SKM-1 (cell line): ENCODE measurements around the gene UVRAG.

Source experiments
- DNase-seq: peaks from one replicate; lab custom pipeline; 2025; ENCODE audit not compliant: unreplicated experiment; lab: John Stamatoyannopoulos, UW

The UVRAG gene

DNA sequence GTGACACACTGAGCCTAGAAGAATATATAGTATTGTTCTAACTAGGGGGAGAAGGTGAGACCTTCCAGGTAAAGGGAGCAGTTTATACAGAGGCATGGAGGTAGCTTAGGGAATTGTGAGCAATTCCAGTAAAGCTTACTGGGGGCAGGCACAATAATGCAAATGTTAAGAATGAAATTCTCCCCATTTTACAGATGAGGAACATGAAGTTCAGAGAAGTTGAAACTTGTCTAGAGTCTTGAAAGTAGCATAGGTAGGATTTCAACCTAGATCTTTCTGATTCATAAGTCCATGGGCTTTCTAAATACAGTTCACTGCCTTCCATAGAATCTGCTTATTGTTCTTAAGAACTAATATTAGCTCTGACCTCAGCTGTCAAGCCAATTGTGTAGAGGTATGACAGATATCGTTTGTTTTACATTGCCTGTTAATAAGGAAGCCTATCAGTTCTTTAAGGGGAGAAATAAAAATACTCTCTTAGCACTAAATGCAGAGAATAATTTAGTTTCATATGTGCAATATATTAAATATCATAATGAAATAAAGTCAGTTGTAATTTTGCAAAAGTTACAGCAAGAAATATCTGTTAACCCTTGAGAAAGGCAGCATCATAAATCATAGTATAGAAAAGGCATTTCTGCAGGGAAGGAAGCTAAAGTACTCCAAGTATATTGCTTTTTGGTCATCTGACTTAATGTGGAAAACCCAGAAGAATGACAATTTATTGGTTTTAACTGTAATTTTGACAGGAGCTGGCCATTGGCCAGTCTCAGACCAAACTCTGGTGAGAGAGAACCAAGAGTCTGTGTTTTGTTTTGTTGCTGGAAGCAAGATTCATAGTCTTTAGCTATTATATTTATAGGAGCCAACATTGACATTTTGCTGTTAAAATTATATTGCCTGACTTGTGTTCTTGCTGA is 181.8 kb downstream of the UVRAG start:
- no peak for DNase-seq

DNA sequence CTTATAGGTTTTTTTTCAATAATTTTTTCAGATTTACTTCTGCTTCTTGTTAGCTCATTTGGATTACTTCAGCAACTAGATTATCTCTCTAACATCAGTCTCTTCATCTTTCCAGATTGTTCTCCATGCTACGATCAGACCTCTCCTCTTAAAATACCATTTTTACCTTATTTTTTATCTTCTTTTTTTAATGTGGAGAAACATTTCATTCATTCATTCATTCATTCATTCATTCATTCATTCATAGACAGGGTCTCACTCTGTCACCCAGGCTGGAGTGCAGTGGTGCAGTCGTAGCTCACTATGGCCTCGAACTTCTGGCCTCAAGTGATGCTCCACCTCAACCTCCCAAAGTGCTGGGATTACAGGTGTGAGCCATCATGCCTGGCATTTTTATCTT is 189.4 kb downstream of the UVRAG start:
- DNase-seq = no peak

DNA sequence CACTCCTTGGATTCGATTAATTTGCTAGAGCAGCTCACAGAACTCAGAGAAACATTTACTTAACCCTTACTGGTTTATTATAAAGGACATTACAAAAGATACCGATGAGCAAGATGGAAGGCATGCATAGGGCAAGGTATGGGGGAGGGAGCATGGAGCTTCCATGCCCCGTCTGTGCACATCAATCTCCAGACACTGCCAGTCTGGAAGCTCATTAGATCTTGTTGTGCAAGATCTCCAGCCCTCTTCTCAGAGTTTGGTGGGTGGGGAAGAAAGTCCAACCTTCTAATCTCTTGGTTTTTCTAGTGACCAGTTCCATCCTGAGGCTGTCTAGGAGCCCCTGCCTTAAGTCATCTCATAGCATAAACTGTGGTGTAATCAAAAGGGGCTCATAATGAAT is 190.7 kb downstream of the UVRAG start:
- DNase-seq = no peak

DNA sequence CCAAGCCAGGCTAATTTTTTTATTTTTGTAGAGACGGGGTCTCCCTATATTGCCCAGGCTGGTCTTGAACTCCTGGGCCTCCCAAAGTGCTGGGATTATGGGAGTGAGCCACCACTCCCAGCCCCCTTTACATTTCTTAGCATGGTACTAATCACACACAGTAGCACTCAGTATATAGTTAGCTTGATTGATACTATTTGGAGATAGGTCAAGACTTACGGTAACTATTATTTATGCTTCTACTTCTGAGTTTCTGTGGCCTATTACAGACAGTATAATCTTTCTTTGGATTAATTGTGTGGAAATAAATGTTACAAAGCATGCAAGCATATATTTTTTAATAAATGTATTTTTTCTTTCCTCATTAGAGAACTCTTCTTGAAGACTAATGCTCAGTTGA is 192.2 kb downstream of the UVRAG start:
- DNase-seq = no peak

DNA sequence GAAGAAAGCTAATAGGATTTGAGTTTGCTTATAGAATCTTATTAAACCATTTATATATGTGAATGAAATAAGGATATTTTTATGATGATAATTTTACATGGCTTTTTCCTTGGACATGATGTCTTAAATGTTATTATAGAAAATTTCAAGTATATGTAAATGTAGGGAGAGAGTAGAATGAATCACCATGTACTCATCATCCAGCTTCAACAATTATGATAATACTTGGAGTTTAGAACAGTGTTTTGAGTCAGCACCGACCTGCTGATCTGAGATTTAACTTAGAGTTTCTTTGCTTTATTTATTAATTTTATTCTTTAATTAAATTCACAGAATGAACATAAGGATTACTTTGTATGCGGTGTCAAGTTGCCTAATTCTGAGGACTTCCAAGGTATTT is 193.5 kb downstream of the UVRAG start:
- no peak for DNase-seq

DNA sequence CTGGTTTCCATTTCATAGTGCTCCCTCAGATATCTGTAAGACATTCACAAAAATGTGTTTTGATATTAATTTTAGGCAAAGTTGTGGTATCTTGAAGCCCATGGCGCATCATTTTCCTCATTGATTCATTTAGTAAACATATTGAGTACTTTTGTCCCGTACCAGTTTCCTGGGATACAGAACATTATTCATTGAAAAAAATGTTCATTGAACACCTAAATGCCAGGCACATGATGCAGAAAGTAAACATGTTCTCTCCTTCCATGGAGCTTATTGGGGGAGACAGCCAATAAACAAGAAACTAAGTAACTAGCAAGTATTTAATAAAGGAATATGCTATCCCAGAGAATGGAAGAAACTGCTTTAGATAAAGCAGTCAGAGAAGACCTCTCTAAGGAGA is 195.0 kb downstream of the UVRAG start:
- DNase-seq = no peak

DNA sequence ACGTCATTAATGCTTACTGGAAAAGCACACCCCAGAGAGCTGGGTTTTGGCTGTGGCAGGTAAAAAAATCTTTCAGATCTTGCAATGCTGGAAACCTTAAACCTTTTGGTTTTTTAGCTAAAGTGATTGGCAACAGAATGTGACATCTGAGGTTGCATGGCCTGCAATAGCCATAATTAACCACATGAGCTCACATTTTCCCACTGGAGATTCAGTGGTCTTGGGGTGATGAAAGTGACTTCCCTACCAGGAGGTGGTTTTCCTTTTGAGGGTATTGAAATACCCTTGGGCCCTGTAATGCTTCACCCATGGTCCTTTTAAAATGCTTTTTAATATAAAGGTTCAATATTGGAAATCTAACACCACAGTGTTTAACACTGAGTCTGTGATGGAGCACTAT is 198.5 kb downstream of the UVRAG start:
- no peak for DNase-seq

DNA sequence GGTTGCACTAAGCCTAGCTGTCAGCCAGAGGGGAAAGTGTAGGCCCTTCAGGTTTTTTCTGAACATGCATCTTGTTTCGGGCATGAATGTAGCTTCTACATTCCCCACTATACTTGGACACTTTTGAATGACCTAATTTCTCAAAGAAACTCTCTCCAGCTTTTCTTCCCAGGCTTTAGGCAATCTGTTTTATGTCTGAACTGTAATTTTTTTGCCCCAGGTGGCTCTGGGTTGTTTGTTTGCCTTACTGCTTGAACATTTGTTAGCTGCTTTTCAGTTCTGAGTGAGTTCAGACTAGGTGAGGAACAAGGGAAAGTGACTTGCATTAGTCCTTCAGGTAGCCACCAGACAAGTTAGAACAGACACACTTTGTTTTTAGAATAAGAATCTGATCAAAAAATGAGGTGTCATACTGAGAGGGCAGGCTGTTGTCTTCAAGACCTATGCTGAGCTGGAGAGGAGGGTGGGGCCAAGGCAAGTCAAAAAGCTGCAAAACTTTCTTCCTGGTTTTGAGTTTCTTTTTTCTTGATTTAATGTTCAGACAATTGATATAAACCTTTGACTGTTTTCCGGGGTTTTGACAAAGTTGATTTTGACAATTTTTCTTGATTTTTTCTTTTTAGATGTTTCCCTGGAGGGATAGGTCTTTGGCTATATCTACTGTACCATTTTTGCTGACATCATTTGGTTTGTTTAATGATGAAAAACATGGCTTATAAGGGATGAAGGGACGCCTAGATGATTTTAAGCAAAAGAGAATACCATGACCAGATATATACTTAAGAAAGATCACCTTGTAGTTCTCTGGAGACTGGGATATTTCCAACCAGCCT is 208.4 kb downstream of the UVRAG start:
- DNase-seq = no peak

DNA sequence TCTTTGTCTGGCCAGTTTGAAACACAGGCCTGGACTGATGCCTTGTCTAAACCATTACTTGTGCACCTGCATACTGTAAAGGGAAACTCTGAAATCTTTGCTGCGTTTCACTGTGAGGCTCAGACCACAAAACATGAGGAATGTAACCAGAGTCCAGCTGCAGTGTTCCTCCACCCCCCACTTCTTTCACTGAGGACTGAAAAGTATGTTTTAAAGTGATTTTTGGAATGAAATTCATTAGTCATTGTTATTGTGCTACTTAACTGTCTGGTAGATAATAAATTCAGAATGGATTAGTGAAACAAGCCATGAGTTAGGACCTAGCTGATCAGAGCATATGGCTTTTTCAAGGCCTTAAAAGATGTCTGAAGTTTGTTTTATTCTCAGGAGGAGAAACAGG is 210.1 kb downstream of the UVRAG start:
- DNase-seq = no peak

DNA sequence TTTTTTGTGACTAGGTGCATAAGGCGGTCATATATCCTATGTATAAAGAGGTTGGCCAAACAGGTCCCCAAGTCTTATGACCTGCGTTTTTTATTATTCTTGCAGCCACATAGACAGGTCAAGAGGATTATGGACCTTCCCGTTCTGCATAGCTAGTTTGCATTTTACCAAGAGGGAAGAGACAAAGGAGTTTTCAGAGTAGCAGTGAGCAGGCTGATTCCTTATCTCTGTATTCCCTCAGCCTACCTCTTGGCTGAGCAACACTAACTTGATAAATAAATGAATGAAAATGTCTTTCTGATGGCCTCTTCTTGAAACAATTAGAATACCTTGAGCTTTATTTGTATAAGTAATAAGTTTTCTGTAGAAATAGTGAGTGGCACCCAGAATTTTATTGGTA is 210.8 kb downstream of the UVRAG start:
- DNase-seq = no peak

DNA sequence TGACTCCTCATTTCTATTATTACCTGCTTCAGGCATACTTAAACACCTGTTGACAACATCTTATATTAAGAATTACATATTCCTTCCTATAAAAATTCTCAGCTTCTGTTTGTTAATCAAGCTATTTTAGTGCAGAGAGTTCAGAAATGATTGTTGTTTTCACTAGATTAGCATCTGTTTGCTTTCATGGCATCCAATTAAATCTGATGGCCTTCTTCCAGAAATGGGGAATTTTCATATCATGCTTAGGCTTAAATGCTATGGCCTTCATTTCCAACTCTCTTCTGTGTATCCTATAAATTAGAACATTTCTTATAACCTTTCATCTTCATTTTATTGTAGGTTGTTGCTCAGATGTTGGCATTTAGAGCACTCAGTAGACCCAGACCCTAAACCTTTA is 211.3 kb downstream of the UVRAG start:
- no peak for DNase-seq

DNA sequence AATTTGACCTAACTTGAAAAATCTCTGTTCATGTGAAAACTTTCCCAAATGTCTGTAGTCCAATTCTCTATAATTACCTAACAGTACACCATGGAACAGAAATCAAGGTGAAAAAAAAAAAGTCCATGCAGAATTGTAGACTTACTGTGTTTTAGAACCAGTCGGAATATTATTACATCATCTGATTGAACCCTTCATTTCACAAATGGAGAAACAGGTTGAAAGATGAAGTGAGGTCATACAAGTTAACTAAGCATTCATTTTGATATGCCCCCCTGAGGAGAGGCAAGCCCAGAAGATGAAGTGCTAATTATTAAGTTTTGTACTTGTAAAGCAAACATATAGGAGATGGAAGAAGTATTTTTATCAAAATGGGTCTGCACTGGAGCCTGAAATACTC is 211.9 kb downstream of the UVRAG start:
- no peak for DNase-seq

DNA sequence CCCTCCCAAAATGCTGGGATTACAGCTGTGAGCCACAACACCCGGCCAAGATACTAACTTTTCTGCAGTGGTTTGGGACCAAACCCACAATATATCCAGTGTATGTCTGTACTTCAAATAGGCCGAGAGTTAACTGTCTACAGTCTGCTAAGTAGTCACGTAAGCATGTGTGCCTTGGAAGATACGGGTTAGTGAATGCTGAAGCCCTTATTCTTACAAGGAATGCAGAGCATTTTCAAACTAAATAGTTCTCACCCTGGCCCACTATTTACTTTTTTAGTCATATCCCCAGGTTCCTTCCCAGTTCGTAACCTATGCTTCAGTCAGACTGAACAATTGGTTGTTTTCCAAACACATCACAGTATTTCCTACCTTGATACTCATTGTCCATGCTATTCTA is 215.3 kb downstream of the UVRAG start:
- DNase-seq = no peak

DNA sequence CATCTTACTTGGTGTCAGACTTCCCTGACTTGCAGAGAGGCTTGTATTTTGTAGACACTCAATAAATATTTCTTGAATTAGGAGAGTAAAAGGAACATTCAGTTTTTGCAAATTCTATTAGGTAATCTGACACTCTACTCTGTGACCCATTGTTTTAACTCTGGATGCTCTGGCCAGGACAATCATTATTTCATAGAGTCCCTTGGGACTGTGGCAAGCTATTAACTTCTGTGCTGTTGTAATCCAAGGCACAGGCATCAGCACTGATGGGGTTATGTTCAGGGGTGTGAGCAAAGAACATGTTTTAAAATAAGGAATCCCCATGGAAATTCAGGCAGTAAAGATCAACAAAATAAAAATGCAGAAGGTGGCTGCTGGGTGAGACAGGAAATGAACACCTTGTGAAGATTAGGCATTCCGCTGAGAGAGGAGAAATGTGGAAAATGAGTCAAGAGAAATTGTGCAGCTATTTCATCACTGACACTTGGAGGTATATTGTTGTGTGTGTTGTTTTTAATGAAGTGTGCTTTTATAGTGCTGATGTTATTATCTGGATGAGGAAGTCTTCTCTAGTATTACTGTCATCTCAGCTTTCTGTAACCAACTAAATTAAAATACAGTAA is 216.1 kb downstream of the UVRAG start:
- DNase-seq = no peak

DNA sequence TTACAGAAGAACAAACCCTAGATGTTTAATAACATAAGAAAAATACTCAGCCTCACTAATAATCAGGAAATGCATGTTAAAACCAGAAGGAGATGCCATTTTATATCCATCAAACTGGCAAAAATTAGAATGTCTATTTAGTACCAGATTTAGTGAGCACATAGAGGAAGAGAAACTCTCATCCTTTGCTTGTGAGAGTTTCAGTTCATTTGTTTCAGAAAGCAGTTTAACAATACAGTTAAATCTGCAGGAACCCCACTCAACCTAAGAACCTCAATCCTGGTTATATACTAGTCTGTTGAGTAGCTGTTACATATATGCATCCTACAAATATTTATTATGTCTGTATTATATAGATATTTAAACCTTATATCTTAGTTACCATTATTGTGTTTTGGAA is 218.7 kb downstream of the UVRAG start:
- DNase-seq = no peak

DNA sequence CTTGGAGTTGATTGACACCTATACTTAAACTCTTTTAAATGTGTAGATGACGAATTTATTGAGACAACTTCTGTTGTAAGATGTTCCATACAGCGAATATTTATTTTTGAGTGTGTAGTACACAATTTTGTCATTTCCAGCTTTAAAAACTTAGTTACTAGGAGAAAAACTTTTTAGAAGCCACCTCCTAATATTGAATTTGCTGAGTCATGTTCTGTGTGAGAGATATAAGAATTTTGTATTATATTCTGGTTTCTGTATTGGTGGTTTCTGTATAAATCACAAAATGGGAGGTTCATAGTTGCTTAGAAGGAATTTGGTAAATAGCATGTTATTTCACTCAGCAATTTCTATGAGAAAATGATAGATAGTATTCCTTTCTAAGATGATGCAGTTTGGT is 220.0 kb downstream of the UVRAG start:
- no peak for DNase-seq

DNA sequence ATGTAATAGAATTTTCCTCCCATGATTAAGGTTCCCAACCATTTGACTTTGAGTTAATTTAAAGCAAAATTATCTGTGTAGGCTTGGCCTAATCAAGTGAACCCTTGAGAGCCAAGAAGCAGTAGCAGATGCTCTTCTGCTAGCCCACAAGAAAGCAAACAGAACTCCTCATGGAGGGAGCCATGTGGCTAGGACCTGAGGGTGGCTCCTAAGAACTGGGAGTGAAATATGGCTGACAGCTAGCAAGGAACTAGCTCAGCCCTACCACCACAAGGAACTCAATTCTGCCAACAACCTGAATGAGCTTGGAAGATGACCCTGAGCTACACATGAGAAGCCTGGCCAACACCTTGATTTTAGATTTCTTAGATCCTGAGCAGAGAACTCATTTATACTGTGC is 223.6 kb downstream of the UVRAG start:
- DNase-seq = no peak

DNA sequence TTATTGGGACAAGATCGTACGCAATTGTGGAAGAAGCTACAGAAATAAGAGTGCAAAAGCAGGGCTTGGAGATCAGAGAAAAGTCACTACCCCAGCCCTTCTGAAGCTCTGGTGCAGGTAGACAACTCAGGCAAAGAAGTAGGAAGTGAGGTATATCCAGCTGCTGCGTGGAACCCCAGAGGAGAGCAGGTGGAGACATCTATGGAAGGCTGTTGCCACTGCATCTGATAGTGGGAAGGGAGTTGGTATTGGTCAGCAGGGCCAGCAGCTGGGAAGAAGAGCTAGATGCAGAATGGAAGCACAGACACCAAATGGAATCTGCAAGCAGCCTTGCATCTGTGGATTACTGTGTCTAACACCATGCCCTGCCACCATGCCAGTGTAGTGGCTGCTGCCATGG is 226.2 kb downstream of the UVRAG start:
- no peak for DNase-seq

DNA sequence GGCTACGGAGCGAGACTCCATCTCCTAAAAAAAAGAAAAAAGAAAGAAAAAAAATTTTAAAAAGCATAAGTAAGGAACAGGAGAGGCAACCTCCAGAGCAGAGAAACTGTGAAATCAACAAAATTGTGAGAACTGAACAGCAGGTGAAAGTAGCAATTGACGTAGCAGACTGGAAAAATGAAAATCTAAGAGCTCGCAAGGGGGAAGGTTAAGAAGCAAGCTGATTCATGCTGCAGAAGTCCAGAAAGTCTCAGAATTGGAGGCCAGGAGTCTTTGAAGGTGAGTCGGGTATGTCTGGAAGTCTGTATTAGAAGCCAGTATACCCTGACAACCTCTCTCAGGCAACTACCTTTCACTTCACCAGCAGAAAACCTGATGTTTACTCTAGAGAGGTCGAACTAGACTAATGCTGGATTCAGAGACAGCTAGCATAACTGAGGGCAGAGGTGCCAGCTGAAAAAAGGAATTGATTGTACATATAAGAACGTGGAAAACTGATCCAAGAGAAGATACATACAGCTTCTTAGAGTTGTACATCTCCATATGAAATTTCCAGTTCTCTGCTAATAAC is 229.8 kb downstream of the UVRAG start:
- DNase-seq = no peak

DNA sequence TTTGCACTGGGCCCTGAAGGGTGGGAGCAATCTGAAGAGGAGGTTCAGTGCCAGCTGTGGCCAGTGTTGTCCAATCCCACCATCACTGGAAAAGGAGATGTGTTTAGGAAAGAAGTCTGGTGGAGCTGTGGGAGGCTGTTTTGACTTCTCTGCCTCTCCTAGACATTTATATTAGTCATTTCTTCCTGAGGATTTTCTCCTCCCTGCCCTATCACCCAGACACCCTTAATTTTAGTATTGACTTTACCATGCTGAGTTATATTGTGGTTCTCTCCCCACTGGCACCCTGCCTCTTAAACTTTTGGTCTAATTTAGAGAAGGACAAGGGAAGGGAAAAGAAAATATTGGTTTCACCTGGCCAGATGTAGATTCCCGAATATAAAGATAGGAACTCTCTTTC is 232.2 kb downstream of the UVRAG start:
- no peak for DNase-seq

DNA sequence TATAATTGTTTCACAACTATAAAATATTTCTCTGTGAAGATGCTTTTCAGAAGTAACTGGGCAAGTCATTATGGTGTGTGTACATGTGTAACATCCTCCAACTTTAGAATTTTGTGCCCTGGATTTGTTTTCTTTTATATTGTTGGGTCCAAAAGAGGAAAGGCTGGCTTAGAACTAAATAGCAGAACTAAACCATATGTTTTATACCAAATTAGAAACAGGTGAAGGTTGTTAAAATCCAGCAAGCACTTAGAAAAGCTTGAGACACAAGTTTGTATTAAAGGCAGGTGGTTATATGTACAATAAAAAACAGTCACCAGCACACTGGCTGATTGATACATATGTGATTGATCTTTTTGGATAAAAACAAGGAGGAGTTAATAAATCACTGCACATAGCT is 232.8 kb downstream of the UVRAG start:
- no peak for DNase-seq

DNA sequence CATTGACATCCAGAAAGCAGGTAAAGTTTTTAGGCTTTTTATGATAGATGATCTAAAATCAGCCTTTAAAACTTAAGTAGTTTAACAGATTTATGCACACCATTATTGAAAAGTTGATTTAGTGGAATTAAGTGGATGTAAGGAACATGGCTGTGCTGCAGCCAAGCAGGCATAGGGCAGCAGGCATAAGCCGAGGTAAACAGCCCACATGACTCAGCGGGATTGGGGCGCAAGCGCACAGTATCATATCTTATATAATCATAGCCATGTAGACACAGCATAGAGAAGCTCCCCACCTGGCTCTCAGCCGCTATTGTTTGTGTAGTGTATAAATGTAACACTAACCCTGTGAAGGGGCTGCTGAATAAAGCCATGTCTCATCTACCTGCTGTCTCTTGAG is 233.8 kb downstream of the UVRAG start:
- no peak for DNase-seq
